ENCODE data around the gene KRTAP10-4.

Gene KRTAP10-4

GRCh38 chr21:44529503-44530125 is 43.9 kb upstream of the KRTAP10-4 start:
- Histone ChIP-seq H3K27me3 (ENCODE audit: insufficient read depth, low read length) (no peaks in the 10 kb centered on the region), H2AFZ (ENCODE audit: low read length, unreplicated experiment) (no peak overlapping the region), H3K36me3 (ENCODE audit: insufficient read depth, low read length) (no peaks in the 10 kb centered on the region), H3K4me3 (ENCODE audit: low read depth, low read length) (no peak overlapping the region), H3K79me2 (ENCODE audit: control insufficient read depth, insufficient read depth, low read length, unreplicated experiment) (no peaks in the 10 kb centered on the region), H3K4me1 (ENCODE audit: control insufficient read depth, insufficient read depth, low read length, unreplicated experiment) (no peaks in the 10 kb centered on the region), H3K27ac (ENCODE audit: low read depth, low read length) (no peak overlapping the region)

GRCh38 chr21:44530221-44530902 is 43.2 kb upstream of the KRTAP10-4 start:
- Histone ChIP-seq H2AFZ (ENCODE audit: low read length, unreplicated experiment) (no peak overlapping the region), H3K4me3 (ENCODE audit: low read depth, low read length) (no peak overlapping the region), H3K27me3 (ENCODE audit: insufficient read depth, low read length) (no peaks in the 10 kb centered on the region), H3K79me2 (ENCODE audit: control insufficient read depth, insufficient read depth, low read length, unreplicated experiment) (no peaks in the 10 kb centered on the region), H3K36me3 (ENCODE audit: insufficient read depth, low read length) (no peaks in the 10 kb centered on the region), H3K27ac (ENCODE audit: low read depth, low read length) (no peak overlapping the region), H3K4me1 (ENCODE audit: control insufficient read depth, insufficient read depth, low read length, unreplicated experiment) (no peaks in the 10 kb centered on the region)

- H3K79me2 ChIP-seq (ENCODE audit: control insufficient read depth, insufficient read depth, low read length, unreplicated experiment): no peaks in the 10 kb centered on the region
- H3K36me3 ChIP-seq (ENCODE audit: insufficient read depth, low read length): no peaks in the 10 kb centered on the region
- H3K27me3 ChIP-seq (ENCODE audit: insufficient read depth, low read length): no peaks in the 10 kb centered on the region
- no peaks in the 10 kb centered on the region for H3K4me1 ChIP-seq (ENCODE audit: control insufficient read depth, insufficient read depth, low read length, unreplicated experiment)
- H3K4me3 ChIP-seq (ENCODE audit: low read depth, low read length): no peak overlapping the region
- no peak overlapping the region for H2AFZ ChIP-seq (ENCODE audit: low read length, unreplicated experiment)
- no peak overlapping the region for H3K27ac ChIP-seq (ENCODE audit: low read depth, low read length)
Measured at GRCh38 chr21:44530903-44531605, 42.5 kb upstream of the KRTAP10-4 start.

- no peaks in the 10 kb centered on the region for H3K4me1 ChIP-seq (ENCODE audit: control insufficient read depth, insufficient read depth, low read length, unreplicated experiment)
- H3K36me3 ChIP-seq (ENCODE audit: insufficient read depth, low read length): no peaks in the 10 kb centered on the region
- H3K27me3 ChIP-seq (ENCODE audit: insufficient read depth, low read length): no peaks in the 10 kb centered on the region
- no peak overlapping the region for H3K27ac ChIP-seq (ENCODE audit: low read depth, low read length)
- H2AFZ ChIP-seq (ENCODE audit: low read length, unreplicated experiment): no peak overlapping the region
- H3K4me3 ChIP-seq (ENCODE audit: low read depth, low read length): no peak overlapping the region
- no peaks in the 10 kb centered on the region for H3K79me2 ChIP-seq (ENCODE audit: control insufficient read depth, insufficient read depth, low read length, unreplicated experiment)
Measured at GRCh38 chr21:44531606-44532564, 41.6 kb upstream of the KRTAP10-4 start.

GRCh38 chr21:44532712-44533111 is 40.8 kb upstream of the KRTAP10-4 start:
- peaks cover 4% of the 10 kb centered on the region; the same call in 1 of the 2 replicates for H3K27me3 ChIP-seq (ENCODE audit: insufficient read depth, low read length)
- H3K27ac ChIP-seq (ENCODE audit: low read depth, low read length): no peak overlapping the region
- H3K36me3 ChIP-seq (ENCODE audit: insufficient read depth, low read length): no peaks in the 10 kb centered on the region
- no peaks in the 10 kb centered on the region for H3K79me2 ChIP-seq (ENCODE audit: control insufficient read depth, insufficient read depth, low read length, unreplicated experiment)
- no peak overlapping the region for H2AFZ ChIP-seq (ENCODE audit: low read length, unreplicated experiment)
- no peaks in the 10 kb centered on the region for H3K4me1 ChIP-seq (ENCODE audit: control insufficient read depth, insufficient read depth, low read length, unreplicated experiment)
- no peak overlapping the region for H3K4me3 ChIP-seq (ENCODE audit: low read depth, low read length)

GRCh38 chr21:44533121-44533890 is 40.2 kb upstream of the KRTAP10-4 start:
- Histone ChIP-seq H3K79me2 (ENCODE audit: control insufficient read depth, insufficient read depth, low read length, unreplicated experiment) (no peaks in the 10 kb centered on the region), H3K4me3 (ENCODE audit: low read depth, low read length) (no peak overlapping the region), H2AFZ (ENCODE audit: low read length, unreplicated experiment) (no peak overlapping the region), H3K27ac (ENCODE audit: low read depth, low read length) (no peak overlapping the region), H3K27me3 (ENCODE audit: insufficient read depth, low read length) (peaks cover 5% of the 10 kb centered on the region; the same call in 1 of the 2 replicates), H3K36me3 (ENCODE audit: insufficient read depth, low read length) (no peaks in the 10 kb centered on the region), H3K4me1 (ENCODE audit: control insufficient read depth, insufficient read depth, low read length, unreplicated experiment) (no peaks in the 10 kb centered on the region)

- Histone ChIP-seq H3K4me3 (ENCODE audit: low read depth, low read length) (no peak overlapping the region), H3K27ac (ENCODE audit: low read depth, low read length) (no peak overlapping the region), H3K36me3 (ENCODE audit: insufficient read depth, low read length) (no peaks in the 10 kb centered on the region), H2AFZ (ENCODE audit: low read length, unreplicated experiment) (no peak overlapping the region), H3K27me3 (ENCODE audit: insufficient read depth, low read length) (peaks cover 5% of the 10 kb centered on the region; the same call in 1 of the 2 replicates), H3K4me1 (ENCODE audit: control insufficient read depth, insufficient read depth, low read length, unreplicated experiment) (no peaks in the 10 kb centered on the region), H3K79me2 (ENCODE audit: control insufficient read depth, insufficient read depth, low read length, unreplicated experiment) (no peaks in the 10 kb centered on the region)
Measured at GRCh38 chr21:44533891-44534627, 39.5 kb upstream of the KRTAP10-4 start.

GRCh38 chr21:44534688-44535087 is 38.8 kb upstream of the KRTAP10-4 start:
- Histone ChIP-seq H3K4me1 (ENCODE audit: control insufficient read depth, insufficient read depth, low read length, unreplicated experiment) (no peaks in the 10 kb centered on the region), H3K27ac (ENCODE audit: low read depth, low read length) (no peak overlapping the region), H2AFZ (ENCODE audit: low read length, unreplicated experiment) (no peak overlapping the region), H3K4me3 (ENCODE audit: low read depth, low read length) (no peak overlapping the region), H3K27me3 (ENCODE audit: insufficient read depth, low read length) (peaks cover 5% of the 10 kb centered on the region; the same call in 1 of the 2 replicates), H3K36me3 (ENCODE audit: insufficient read depth, low read length) (no peaks in the 10 kb centered on the region), H3K79me2 (ENCODE audit: control insufficient read depth, insufficient read depth, low read length, unreplicated experiment) (no peaks in the 10 kb centered on the region)

- Histone ChIP-seq H3K4me3 (ENCODE audit: low read depth, low read length) (no peak overlapping the region), H3K27me3 (ENCODE audit: insufficient read depth, low read length) (peaks cover 7% of the 10 kb centered on the region), H3K4me1 (ENCODE audit: control insufficient read depth, insufficient read depth, low read length, unreplicated experiment) (no peaks in the 10 kb centered on the region), H3K27ac (ENCODE audit: low read depth, low read length) (no peak overlapping the region), H2AFZ (ENCODE audit: low read length, unreplicated experiment) (no peak overlapping the region), H3K79me2 (ENCODE audit: control insufficient read depth, insufficient read depth, low read length, unreplicated experiment) (no peaks in the 10 kb centered on the region), H3K36me3 (ENCODE audit: insufficient read depth, low read length) (no peaks in the 10 kb centered on the region)
Measured at GRCh38 chr21:44535963-44536362, 37.6 kb upstream of the KRTAP10-4 start.
